GM18873 (cell line): Measurements from ENCODE around the gene TENM4.

Experiments
- ATAC-seq: cut with Tn5 transposase; IDR thresholded peaks from one replicate; pipeline ENCODE4 v1.9.1; 2021; ENCODE audit warnings: mild to moderate bottlenecking, moderate library complexity, moderate number of reproducible peaks; ENCODE audit not compliant: unreplicated experiment, low FRiP score

TENM4 gene

DNA sequence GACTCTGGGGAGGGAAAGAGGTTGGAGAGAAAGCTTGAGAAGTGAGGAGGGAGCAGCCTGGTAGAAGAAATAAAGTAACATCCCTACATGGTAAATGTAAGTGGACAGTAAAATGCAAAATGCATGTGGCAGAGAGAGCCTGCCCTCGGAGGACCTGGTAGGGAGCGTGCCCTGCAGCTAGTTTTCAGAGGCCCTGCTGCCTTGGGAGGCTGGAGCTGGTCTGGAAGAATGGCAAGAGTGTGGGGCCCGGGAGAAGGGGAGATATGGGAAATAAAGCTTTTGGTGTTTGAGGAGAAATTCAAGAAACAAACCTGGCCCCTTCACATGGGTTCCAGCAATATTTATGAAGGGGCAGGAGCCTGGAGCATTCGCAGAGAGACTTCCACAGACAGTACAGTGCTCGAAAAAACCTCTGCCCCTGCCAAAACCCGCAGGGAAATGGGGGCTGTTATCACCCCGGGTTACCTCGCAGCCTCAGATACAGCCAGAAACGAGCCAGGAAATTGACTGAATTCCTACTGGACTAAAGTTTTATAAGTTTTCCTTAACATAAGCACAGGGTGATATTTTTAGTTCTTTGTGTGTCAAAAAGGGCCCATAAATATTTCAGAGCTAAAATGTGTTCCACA is 363.0 kb downstream of the TENM4 start:
- ATAC-seq: no peak

DNA sequence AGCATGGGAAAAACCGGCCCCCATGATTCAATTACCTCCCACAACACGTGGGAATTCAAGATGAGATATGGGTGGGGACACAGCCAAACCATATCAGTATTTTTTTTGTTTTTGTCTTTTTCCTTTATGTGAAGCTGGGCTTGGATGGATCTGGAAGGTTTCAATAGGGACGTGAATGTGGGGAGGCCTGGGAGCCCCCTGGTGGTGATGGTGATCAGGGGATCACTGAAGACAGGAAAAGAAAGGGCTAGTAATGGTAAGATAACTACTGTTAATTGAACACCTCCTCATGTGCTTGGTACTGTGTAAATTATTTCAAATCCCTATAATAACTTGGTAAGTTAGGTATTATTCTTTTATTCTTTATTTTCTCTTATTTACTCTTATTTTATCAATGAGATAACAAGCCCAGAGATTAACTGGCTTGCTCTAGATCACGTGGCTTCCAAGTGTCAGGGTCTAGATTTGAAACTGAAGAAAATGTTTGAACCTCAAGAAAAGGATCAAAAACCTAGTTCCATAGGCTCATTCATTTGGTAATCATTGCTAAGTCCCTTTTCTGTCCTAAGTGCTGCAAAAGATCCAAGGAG is 364.2 kb downstream of the TENM4 start:
- ATAC-seq: no peak

DNA sequence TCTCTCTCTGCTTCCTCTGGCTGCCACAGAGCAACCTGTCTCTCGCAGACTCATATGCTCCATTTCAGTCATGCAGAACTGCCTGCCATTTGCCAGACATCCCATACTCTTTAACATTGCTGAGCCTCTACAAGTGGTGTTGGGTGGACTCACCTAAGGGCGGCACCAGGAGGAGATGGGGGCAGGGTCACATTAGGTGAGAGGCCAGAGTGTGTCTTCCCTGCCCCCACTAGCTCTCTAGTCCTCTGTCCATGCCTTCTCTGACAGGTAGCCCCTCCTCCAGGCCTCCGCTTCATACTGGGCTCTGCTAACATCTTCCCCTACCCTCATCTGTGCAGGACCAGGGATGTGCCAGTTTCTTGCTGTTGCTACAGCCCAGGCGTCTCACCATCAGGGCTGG is 366.3 kb downstream of the TENM4 start:
- ATAC-seq: no peak

DNA sequence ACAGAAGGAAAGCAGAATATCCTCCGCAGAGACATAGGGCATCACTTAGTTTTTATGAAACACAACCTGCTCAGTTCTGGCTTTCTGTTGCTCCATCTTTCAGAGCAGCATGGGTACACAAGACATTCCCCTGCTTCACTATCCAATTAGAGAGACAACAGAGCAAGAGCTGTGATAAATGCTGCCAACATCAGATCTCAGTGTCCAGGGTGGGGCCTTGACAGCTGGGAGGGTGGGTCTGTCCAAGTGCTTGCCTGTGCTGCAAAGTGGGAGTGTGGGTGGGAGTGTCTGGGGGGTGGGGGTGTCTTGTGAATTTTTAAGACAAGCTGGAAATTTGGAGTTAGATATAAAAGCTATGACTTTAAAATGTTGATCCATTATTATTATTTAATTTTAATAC is 369.6 kb downstream of the TENM4 start:
- no peak for ATAC-seq

DNA sequence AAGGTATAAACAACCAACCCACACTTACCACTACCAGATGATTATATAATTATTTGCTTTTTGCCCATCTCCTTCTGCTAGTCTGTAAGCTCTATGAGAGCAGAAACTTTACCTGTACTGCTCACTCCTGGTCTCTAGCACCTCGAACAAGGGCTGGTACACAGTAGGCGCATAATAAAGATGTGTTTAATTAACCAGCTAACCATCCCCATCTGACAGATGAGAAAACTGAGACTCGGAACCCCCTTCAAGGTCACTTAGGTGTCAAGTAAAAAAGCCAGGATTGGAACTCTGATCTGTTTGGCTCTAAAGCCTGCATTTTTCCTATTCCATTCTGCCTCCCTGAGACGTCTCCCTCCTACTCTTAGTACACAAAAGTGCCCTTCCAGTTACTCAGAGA is 370.3 kb downstream of the TENM4 start:
- ATAC-seq: no peak

DNA sequence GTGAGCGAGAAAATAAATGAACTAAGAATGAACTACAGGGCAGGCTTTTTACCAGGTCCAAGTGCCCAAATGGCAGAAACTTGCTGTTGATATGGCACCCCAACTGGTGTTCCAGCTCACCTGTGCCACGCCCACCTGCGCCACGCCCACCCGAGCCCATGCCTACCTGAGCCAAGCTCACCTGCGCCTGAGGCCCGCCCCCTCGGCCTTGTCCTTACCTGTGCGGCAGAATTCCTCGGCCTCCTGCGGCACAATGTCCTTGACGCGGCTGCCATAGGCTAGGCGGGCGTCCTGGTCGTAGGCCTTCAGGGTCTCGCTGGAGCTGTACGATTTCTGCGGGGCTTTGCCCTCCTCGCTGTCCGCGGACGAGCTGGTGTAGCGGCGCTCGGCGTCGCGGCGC is 371.3 kb downstream of the TENM4 start:
- ATAC-seq: no peak

DNA sequence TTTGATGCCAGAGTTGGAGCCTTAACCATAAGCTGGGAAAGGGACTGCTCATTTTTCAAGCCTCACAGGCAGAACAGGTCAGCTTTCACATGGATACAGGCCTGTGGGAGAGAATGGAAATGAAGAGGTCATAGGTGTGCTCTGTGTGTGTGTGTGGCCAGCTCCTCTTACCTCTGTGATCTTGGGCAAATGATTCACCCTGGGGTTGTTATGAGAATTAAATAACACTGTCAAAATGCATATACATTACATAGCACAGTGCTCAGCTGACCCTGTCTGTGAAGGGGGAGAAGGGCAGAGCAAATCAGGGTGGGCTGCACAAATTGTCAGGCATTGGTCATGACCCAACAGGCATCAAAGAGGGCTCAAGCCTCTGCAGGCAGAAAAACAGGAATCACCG is 372.5 kb downstream of the TENM4 start:
- ATAC-seq: no peak

DNA sequence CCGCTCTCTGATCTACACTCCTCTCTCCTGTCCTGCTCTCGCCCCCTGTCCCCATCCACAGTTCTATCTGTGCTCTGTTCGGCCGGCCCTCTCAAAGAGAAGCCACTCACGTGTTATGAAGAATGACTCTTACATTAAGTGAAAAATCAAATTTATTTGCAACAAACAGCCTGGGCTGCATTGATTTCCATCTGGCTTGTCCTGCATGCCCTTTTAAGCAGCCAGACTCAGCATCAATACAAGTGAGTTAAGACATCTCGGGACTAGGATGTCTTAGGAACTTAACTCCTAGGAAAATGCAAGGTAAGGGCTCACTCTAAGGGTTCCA is 373.5 kb downstream of the TENM4 start:
- no peak for ATAC-seq

DNA sequence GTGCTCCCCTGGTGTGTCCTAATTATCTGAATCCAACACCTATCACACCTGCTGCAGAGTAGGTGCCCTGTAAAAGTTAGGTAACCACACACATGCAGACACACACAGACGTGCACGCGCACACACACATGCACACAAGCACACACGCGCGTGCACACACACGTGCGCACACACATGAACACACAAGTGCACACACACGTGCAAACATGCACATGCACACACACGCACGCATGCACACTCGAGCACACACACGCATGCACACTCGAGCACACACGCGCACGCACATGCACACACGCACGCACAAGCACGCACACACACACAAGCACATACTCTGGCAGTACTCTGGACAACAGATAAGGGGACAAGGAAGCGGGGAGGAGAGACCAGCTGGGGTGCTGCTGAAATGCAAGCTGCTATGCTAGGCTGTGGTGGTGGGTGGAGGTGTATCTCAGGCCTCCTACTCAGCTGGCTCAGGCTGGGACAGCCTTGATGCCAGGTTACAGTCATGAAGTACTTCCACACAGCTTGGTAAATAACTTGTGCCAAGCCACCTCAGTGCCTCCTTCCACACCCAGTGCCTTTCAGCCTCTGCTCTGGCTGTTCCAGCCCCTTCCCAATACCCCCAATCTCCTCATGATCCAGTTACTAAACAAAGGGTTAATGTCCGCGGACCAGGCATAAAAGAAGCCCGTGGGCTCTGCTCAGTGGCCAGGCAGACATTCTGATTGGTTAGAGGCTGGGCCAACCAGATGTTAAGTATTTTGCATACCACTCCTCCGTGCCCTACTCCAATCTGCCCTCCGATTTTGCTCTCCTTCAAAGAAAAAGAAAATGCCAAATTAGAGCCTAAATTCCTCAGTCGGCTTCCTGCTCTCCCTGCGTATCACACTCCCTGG is 374.1 kb downstream of the TENM4 start:
- no peak for ATAC-seq

DNA sequence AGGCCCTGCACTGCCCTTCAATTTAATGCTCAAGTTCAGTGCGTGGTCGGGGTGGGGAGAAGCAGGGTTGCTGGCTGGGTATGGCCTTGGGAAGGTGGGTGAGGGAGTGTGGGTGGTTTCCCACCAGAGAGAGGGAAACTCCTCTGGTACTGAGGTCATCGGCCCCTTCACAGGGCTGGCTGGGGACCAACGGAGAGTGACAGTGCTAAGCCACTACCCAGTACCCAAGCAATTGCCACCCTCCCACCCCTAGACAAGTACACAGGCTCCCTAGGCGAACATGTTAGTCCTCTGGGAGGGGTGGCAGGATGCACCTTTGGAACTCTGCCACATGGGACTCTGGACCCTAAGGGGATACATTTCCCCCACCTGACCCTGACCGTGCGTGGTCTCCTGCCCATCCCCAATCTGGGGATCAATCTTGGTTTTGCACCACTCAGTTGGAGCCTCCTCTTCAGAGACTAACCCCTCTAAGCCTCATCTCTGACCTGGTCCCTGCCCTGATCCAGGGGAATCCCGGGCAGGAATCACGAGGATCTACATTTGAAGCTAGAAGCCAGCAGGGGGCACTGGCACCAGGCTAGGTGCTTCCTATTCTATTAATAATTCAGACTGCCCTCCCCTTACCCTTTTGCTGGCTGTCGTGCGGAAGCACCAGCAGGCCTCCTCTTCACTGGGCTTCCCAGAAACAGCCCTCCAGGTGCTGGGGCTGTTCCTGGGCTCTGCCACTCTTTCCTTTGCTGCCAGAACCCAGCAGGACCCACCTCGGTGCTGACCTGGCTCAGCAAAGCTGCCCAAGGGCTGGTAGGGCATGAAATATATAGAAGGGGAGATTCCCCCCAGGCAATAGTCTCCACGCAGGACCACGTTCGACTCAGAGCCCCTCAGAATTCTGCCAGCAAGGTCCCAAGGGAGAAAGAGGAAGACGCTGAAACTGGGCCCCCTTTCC is 377.7 kb downstream of the TENM4 start:
- ATAC-seq: no peak

DNA sequence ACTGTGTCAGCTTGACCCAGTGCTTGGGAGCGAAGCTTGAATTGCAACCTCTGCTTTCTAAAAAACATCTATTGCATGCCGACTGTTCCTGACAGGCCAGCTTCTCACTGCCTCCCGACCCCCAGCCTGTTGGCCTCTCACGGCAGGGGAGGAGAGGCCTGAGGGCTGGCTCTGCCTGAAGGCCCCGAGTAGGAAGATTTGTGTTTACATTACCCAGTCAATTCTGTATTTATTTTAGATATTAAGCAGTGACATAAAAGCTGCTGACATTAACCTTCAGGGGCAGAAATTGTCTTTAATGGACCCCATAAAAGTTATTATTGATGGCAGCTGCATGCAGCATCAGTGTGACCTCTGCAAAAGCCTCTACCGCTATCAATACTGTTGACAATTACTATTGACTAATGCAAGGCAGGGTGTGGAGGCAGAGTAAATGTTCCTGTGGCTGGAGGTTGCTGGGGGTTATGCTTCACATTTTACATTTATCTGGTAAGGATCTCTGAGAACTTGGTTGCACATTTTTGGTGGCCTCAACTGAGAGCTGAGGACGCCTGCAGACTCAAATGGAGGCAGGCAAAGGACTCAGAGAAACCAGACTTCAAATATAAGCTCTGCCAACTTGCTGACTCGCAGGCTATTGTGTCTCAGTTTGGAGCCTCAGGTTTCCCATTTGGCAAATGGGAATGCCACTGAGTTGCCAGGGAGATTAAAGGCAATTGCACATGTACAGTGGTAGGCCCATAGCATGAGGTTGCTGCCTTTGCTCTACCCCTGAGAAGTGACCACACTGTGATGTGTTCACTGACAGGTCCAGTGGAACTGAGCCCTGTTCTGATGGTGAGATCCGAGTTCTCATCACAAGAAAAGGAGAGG is 380.5 kb downstream of the TENM4 start:
- no peak for ATAC-seq

DNA sequence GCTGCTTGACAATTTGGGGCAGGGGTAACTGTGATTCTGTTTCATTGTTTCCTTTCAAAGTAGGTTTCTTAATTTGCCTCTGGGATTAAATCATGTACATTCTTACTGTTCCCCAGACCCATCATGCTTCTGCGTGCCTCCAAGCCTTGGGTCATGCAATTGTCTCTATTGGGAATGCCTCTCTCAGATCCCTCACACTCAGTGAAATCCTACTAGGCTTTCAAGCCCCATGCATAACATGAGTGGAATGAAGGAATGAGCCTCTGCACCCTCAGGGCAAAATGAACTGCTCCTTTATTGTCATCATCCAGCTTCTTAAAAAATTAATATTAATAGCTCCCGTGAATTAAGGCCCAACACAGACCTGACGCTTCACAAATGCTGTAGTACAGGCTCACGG is 381.7 kb downstream of the TENM4 start:
- no peak for ATAC-seq

DNA sequence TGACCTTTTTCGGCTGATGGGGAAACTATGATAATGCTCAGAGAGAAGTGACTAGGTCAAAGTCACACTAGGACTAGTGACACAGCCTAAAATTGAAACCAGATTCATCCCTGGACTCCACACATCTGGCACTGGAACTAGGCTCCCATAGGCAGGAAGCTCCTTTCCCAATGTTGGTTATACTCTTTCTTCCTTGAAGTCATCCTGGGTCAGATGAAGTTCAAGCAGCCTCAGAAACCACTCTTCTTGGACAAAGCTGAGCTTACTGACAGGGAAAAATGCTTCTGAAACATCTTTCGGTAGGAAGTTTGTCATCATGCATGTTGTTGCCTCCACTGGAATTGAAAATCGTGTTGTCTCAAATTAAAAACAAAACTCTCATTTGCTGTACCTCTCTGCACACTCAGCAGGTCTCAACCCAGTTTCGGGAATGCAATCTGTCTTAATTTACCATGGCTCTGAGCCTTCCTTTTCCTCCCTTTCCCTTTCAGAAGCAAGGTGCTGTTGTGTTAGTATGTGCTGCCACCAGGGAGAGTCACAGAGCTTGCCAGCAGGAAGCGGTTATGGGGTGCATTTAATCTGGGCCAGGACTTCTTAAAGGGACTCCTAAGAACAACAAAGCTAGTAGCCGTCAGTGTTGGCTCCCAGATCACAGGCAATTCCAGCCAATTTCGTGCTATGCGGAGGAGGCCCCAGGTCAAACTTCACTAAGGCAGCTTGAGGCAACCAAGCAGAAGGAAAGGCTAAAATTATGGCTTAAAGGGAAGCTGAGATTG is 384.8 kb downstream of the TENM4 start:
- ATAC-seq: no peak

DNA sequence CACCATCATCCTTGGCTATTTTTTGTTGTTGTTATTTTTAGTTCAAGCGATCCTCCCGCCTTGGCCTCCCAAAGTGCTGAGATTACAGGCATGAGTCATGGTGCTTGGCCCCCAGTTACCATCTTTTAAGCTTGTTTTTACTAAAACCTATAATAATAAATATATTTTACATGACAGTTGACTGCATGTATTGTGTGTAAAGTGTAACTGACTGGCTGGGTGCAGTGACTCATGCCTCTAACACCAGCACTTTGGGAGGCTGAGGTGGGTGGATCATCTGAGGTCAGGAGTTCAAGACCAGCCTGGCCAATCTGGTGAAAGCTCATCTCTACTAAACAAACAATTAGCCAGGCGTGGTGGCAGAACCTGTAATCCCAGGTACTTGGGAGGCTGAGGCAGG is 386.2 kb downstream of the TENM4 start:
- no peak for ATAC-seq

DNA sequence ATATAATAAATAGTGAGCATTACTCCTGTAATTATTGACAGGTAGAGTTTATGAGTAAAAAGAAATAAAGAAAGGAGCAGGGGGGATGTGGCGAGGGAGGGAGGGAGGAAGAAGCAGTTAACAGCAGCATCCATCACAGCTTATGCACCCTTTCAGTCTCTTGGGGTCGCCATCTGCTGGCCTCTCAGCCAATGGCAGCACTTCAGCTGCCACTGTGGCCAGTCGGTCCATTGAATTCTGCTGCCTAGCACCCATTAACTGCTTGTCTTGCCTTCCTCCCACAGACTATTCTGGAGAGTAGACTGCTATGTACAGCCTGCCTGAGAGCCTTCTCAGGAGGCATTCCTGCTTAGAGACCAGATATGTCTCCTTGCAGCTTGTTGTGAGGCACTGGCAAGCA is 388.3 kb downstream of the TENM4 start:
- ATAC-seq: no peak

DNA sequence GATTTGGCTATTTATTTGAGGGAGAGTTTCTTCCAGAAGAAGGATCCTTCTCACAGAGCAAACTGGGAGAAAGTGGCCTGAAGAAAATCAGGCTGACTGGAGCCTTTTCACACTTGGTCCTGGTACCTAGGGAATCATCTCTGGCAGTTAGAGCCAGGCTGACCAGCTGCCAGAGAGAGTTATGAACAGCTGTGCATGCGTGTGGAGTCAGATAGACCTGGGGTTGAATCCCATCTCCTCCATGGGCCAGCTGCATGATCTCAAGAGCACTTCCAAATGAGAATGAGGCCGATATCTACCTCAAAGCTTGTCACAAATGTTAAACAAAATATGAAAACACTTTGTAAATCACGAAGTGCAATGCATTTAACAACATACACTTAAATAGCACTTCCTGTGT is 390.0 kb downstream of the TENM4 start:
- no peak for ATAC-seq

DNA sequence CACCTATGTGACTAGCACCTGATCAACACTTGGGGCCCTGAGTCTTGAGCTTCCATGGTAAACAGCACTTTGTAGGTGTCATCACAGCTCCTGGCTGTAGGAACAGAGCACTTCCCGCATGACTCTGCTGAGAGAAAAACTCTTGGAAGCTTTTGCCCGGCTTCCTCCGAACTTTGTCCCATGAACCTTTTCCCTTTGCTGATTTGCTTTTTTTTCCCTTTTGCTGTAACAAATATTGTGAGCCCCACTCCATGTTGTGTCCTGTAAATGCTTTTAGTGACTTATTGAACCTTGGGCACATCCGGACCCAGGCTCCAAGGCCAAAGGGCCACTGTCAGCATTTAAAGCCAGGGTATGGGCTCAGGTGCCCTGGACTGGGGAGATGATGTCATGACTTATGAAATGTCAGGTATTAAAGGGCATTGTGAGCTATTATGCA is 391.1 kb downstream of the TENM4 start:
- no peak for ATAC-seq

DNA sequence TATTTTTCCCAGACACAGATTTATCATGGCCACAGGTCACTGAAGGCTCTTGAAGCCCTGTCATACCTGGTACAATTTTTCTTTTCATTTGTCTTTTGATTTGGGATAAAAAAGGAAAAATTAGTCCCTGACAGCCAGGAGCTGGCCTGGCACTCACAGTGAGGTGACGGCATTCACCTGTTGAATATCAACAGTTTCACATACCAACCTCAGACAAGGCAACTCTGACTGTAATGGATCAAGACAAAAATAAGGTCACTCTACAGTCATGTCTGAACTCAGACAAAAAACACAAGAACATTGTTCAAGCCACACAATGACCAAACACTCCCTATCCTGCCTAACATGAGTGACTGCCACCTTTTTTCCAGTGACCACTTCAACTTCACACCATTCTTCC is 392.9 kb downstream of the TENM4 start:
- ATAC-seq: no peak

DNA sequence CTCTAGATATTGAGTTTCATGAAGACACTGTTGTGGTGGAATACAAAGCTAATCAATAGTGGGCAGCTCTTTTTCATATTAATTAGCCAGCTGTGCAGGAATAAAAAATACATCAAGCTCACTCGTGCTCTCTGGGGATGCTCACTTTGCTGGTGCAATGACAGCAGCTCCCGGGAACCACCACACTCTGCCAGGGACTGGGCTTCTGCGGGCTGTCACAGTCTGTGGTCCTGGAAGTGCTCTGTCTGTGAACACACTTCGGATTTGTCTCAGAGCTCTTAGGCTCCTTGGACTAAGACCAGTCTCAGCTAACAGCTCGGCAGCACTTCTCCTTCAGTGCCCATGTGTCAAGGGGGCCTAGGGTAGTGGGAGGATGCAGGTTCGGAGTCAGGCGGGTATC is 393.5 kb downstream of the TENM4 start:
- ATAC-seq: no peak
